Ovary (tissue), 9 donors: ENCODE results near the gene FAM83D. TPM values are rescaled to one million over a fixed set of nuclear protein-coding genes. Genes with fewer than 3 reads are reported as not detected.
A peak's percentile ranks its signal among the peaks of the same experiment; 100 is the strongest.
"Not testable (repeated sequence)": the region's sequence is repeated elsewhere in the genome, so short reads cannot be mapped to it uniquely, and the experiment has no call there.

Experiments used
- DNase-seq, 5 donors: peaks; one replicate each; pipeline ENCODE4 v3.0.0-alpha.2; 2019 to 2020
- H3K27ac ChIP-seq, 2 donors: fragments of 200-600 bp; one replicate each; pipeline versions ENCODE4 v1.5.1 to v1.8.0; 2019 to 2022
- H3K27me3 ChIP-seq: fragments of 200-600 bp; one replicate; pipeline ENCODE4 v1.8.0; 2022
- H3K36me3 ChIP-seq: fragments of 200-600 bp; sonication (generic); one replicate; pipeline ENCODE4 v1.5.1; 2019
- H3K4me1 ChIP-seq: one replicate; pipeline ENCODE4 v1.8.1; 2013; ENCODE audit warnings: mild to moderate bottlenecking, moderate library complexity; ENCODE audit not compliant: insufficient read depth
- H3K4me3 ChIP-seq: fragments of 200-600 bp; sonication (generic); one replicate; pipeline ENCODE4 v1.5.1; 2017
- H3K9me3 ChIP-seq, 2 donors: fragments of 200-600 bp in 1 of 2; sonication (generic) in 1 of 2; one replicate each; pipeline versions ENCODE4 v1.5.1 to v1.8.1; 2013 to 2019; ENCODE audit warnings: mild to moderate bottlenecking in 1 of 2, moderate library complexity in 1 of 2
- EP300 ChIP-seq: sonication (generic); formaldehyde crosslinking; IDR thresholded peaks from one replicate; pipeline ENCODE4 v1.6.1; 2017; ENCODE audit warnings: antibody characterized with exemption
- POLR2A ChIP-seq: fragments of 450-650 bp; IDR thresholded peaks from one replicate; pipeline ENCODE4 v1.6.1; 2017; ENCODE audit warnings: antibody characterized with exemption, mild to moderate bottlenecking, moderate library complexity
- WGBS, 3 donors: extraction: QIAGEN DNeasy Blood & Tissue Kit in 1 of 3; methylation state at CpG; one replicate each; pipeline versions ENCODE4 v1.1.5 to v1.1.7; 2013 to 2017; 5-methylcytosine and 5-hydroxymethylcytosine counted together
- intact Hi-C, 4 donors: fragments of 100-400 bp; cut with DNase I; formaldehyde crosslinking; loops; one replicate each; pipeline versions ENCODE4 v1.11.0 to v1.15.1; 2022 to 2023
- polyA plus RNA-seq, 2 donors: library from polyadenylated mRNA; stranded (reverse); fragments of 200-250 nt in 1 of 2; fragments of 350-450 nt in 1 of 2; fragmentation: Illumina TruSeq in 1 of 2; extraction: RNeasy Lipid Tissue Mini Kit (QIAGEN cat#74804) in 1 of 2; gene quantifications; one replicate each; pipeline ENCODE4 v1.2.3, GENCODE V29; 2013 to 2014
- total RNA-seq, 7 donors: library from RNA; depleted of rRNA in 2 of 7; stranded (reverse); fragments of >200 nt in 2 of 7; fragmentation: NEBNext Ultra II Directional in 3 of 7; extraction: Animal tissue kit (Norgen Biotek cat#: 25700) in 3 of 7; gene quantifications; one replicate each; pipeline versions ENCODE4 v1.1.0 to v1.2.4, GENCODE V29; 2016 to 2023
- TF ChIP-seq, protein P1 (sequence below), 3 donors: fragments of 450-650 bp in 2 of 3; fragments of 200-600 bp in 1 of 3; IDR thresholded peaks; one replicate each; pipeline versions ENCODE4 v1.5.1 to v1.8.0; 2016 to 2022; ENCODE audit warnings: antibody characterized with exemption in 3 of 3, mild to moderate bottlenecking in 1 of 3
- donor health status: DM: no; HTN: no; CAD: no; lungs with moderate emphysema.
- donor health status: DM: no; HTN: no; CAD: no.
- donor health status: Bipolar disorder and iron deficiency.
- donor health status: DM: yes; HTN: yes; CAD: no.
- donor health status: DM: no; HTN: no; CAD: no.
- donor health status: DM: yes; HTN: yes; CAD: no.

The FAM83D gene
- total and polyA plus RNA-seq, 9 donors, result 0.18 to 2.5 (median 0.62) TPM; not detected in 1

DNA sequence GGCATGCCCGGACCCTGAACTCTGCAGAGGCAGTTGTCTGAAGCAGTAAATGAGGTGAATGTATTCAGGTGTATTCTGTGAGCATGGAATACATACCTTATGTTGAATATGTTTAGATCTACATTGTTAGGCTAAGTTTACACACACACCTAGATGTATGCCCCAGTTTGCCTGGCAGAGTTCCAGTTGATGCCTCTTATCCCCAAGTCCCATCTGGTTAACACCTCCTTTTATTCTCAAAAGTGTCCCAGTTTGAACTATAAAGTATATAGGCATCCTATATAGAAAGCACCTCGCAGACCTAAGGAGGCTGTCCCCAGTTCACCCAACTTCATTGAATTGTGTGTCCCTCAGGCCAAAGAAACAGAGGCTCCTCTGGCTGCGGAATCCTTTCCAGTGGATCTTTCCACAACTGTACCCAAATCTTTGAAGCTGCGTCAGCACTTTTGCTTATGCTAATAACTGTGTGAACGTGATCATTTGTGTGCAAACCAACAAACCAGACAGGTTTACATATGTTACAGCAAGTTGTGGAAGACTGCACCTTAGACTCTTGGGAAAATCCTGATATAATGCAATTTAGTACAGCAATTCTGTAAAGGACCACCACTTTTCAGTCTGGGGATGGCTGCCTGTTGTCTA is 31.1 kb downstream of the FAM83D start:
- intact Hi-C loops, result no loop called here
- no peak for DNase-seq
- Histone ChIP-seq H3K36me3 (no peaks in the 10 kb centered on the region), H3K27me3 (no peaks in the 10 kb centered on the region), H3K4me1 (no peaks in the 10 kb centered on the region), H3K9me3 (no peaks in the 10 kb centered on the region), H3K27ac (no peak overlapping the region), H3K4me3 (no peak overlapping the region)
- TF ChIP-seq, protein P1, sequence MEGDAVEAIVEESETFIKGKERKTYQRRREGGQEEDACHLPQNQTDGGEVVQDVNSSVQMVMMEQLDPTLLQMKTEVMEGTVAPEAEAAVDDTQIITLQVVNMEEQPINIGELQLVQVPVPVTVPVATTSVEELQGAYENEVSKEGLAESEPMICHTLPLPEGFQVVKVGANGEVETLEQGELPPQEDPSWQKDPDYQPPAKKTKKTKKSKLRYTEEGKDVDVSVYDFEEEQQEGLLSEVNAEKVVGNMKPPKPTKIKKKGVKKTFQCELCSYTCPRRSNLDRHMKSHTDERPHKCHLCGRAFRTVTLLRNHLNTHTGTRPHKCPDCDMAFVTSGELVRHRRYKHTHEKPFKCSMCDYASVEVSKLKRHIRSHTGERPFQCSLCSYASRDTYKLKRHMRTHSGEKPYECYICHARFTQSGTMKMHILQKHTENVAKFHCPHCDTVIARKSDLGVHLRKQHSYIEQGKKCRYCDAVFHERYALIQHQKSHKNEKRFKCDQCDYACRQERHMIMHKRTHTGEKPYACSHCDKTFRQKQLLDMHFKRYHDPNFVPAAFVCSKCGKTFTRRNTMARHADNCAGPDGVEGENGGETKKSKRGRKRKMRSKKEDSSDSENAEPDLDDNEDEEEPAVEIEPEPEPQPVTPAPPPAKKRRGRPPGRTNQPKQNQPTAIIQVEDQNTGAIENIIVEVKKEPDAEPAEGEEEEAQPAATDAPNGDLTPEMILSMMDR (IDR thresholded peaks at IDR 0.05), result no peak
- TF ChIP-seq EP300, result no peak
- TF ChIP-seq POLR2A, result no peak
- 91 to 95% (median 93%) methylated on average over 5 of the region's 5 CpGs for WGBS, 3 donors

DNA sequence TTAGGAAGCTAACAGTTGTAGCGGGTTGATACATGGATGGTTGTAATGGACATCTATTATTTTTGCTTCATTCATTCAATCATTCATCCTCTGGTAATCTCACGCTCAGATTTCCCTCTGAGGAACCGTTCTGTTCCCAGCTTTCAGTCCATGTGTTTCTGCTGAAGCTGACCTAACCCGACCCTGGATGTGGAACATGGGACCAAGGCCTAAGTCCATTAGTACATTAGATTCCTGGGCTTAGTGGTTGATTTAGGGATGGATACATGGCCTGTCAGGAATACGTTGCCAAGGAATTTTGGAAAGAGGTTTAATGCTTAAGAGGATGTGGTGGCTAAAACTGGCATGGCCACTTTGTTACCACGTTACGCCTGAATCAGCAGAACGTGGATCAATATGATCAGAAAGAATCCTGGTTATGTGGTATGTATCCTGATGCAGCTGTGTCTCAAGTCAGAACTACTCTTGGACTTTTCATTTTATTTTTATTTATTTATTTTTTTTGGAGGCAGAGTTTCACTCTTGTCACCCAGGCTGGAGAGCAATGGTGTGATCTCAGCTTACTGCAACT is 31.8 kb downstream of the FAM83D start:
- TF ChIP-seq POLR2A, result no peak
- TF ChIP-seq, protein P1 (IDR thresholded peaks at IDR 0.05), result no peak
- no peak for TF ChIP-seq EP300

DNA sequence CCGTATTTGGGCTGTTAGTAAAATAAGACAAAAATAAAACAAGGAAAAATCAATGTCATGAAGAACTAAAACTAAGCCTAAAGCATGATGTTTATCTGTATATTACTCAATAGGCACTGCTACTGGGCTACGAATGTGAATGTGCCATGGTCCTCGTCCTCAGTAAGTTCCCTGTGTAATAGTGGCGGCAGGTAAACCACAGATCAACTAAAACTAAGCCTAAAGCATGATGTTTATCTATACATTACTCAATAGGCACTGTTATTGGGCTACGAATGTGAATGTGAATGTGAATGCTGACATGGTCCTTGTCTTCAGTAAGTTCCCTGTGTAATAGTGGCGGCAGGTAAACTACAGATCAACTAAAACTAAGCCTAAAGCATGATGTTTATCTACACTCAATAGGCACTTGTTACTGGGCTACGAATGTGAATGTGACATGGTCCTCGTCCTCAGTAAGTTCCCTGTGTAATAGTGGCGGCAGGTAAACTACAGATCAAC is 34.0 kb downstream of the FAM83D start:
- DNase-seq, H3K4me1 ChIP-seq, H3K27me3 ChIP-seq, H3K9me3 ChIP-seq, H3K36me3 ChIP-seq, H3K4me3 ChIP-seq, H3K27ac ChIP-seq, intact Hi-C loops: not testable (repeated sequence)
- WGBS, 3 donors, result 87 to 96% (median 94%) methylated on average over 9 of the region's 9 CpGs

More for the DNA sequence above, 31.8 kb downstream of the FAM83D start:
- no peak overlapping the region for H3K4me3 ChIP-seq
- no peaks in the 10 kb centered on the region for H3K36me3 ChIP-seq
- H3K27me3 ChIP-seq, result no peaks in the 10 kb centered on the region
- WGBS, 3 donors, result 89 to 93% (median 90%) methylated on average over 8 of the region's 8 CpGs
- intact Hi-C loops, result no loop called here
- no peaks in the 10 kb centered on the region for H3K9me3 ChIP-seq
- no peak overlapping the region for H3K27ac ChIP-seq
- DNase-seq, result no peak
- H3K4me1 ChIP-seq, result no peaks in the 10 kb centered on the region

DNA sequence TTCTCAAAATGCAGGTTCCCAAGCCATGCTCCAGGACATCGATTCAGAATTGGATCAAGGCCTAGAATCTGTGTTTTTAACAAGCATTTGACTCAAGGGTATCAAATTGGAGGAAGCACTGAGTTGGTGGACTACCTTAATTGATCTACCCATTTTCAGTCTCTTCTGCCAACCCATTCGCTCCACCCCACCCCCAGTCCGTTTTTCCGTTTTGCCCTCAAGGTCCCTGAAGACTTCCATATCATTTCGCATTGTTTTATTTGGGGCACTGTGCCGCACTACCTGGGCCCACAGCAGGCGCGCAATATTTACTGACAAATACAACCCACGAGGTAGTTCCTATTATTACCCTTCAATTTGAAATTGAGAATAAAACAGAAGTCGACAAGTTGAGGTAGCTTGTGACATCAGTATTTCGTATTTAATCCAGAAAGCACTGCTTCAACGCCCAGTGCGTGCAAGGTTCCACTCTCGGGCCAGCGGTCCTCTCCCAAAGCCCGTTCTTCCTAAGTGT is 35.4 kb downstream of the FAM83D start:
- Histone ChIP-seq H3K27ac (peak overlapping the region in 1 of 2 donors; percentile 20), H3K9me3 (no peaks in the 10 kb centered on the region), H3K4me1 (no peaks in the 10 kb centered on the region), H3K27me3 (no peaks in the 10 kb centered on the region), H3K36me3 (no peaks in the 10 kb centered on the region), H3K4me3 (peak overlapping the region; percentile 96)
- intact Hi-C loops, result no loop called here
- WGBS, 3 donors, result 10% methylated on average over 16 of the region's 16 CpGs
- peak in 1 of 5 donors; percentile 36 for DNase-seq
- TF ChIP-seq, protein P1 (IDR thresholded peaks at IDR 0.05), result no peak
- no peak for TF ChIP-seq EP300
- TF ChIP-seq POLR2A, result no peak
